GM12874 (cell line): ENCODE measurements around the gene AFDN.

Experiments
- TF ChIP-seq, protein P1 (sequence below): IDR thresholded peaks from 2 replicates; pipeline ENCODE4 v1.5.1; 2011; ENCODE audit warnings: low read depth, mild to moderate bottlenecking, control low read depth, low read length, moderate library complexity; ENCODE audit not compliant: insufficient read depth

Gene AFDN, protein sequence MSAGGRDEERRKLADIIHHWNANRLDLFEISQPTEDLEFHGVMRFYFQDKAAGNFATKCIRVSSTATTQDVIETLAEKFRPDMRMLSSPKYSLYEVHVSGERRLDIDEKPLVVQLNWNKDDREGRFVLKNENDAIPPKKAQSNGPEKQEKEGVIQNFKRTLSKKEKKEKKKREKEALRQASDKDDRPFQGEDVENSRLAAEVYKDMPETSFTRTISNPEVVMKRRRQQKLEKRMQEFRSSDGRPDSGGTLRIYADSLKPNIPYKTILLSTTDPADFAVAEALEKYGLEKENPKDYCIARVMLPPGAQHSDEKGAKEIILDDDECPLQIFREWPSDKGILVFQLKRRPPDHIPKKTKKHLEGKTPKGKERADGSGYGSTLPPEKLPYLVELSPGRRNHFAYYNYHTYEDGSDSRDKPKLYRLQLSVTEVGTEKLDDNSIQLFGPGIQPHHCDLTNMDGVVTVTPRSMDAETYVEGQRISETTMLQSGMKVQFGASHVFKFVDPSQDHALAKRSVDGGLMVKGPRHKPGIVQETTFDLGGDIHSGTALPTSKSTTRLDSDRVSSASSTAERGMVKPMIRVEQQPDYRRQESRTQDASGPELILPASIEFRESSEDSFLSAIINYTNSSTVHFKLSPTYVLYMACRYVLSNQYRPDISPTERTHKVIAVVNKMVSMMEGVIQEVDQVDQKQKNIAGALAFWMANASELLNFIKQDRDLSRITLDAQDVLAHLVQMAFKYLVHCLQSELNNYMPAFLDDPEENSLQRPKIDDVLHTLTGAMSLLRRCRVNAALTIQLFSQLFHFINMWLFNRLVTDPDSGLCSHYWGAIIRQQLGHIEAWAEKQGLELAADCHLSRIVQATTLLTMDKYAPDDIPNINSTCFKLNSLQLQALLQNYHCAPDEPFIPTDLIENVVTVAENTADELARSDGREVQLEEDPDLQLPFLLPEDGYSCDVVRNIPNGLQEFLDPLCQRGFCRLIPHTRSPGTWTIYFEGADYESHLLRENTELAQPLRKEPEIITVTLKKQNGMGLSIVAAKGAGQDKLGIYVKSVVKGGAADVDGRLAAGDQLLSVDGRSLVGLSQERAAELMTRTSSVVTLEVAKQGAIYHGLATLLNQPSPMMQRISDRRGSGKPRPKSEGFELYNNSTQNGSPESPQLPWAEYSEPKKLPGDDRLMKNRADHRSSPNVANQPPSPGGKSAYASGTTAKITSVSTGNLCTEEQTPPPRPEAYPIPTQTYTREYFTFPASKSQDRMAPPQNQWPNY (N-terminal part only)

DNA sequence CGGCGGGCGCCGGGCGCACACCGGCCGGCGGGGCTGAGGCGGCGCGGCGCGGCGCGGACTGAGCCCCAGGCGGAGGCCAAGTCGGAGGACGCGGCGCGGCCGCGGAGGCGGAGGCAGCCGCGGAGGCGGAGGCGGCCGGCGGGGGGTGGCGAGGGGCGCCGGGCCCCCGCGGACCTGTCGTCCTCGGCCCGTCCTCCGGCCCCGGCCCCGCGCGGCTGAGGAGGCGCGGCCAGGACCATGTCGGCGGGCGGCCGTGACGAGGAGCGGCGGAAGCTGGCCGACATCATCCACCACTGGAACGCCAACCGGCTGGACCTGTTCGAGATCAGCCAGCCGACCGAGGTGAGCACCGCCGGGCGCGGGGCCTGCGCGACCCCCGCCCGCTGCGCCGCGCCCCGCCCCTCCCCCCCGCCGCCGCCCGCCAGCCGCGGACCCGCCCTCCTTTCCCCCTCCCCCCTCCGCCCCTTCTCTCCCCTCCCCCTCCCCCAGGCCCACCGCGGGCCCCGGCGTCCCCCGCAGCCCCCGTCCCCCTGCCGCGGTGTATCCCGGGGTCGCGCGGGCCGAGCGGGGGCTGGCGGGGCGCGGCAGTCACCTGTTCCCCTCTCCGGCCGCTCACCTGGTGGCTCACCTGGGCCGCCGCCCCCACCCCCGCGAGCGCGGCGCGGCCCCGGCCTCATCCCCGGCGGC lies at the start of gene AFDN:
Gene AFDN (plus strand): TSS at position 16 of the 687 bp plus-strand sequence. CDS start 222 bp downstream, at position 238.
- TF ChIP-seq, protein P1, sequence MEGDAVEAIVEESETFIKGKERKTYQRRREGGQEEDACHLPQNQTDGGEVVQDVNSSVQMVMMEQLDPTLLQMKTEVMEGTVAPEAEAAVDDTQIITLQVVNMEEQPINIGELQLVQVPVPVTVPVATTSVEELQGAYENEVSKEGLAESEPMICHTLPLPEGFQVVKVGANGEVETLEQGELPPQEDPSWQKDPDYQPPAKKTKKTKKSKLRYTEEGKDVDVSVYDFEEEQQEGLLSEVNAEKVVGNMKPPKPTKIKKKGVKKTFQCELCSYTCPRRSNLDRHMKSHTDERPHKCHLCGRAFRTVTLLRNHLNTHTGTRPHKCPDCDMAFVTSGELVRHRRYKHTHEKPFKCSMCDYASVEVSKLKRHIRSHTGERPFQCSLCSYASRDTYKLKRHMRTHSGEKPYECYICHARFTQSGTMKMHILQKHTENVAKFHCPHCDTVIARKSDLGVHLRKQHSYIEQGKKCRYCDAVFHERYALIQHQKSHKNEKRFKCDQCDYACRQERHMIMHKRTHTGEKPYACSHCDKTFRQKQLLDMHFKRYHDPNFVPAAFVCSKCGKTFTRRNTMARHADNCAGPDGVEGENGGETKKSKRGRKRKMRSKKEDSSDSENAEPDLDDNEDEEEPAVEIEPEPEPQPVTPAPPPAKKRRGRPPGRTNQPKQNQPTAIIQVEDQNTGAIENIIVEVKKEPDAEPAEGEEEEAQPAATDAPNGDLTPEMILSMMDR = no peak

DNA sequence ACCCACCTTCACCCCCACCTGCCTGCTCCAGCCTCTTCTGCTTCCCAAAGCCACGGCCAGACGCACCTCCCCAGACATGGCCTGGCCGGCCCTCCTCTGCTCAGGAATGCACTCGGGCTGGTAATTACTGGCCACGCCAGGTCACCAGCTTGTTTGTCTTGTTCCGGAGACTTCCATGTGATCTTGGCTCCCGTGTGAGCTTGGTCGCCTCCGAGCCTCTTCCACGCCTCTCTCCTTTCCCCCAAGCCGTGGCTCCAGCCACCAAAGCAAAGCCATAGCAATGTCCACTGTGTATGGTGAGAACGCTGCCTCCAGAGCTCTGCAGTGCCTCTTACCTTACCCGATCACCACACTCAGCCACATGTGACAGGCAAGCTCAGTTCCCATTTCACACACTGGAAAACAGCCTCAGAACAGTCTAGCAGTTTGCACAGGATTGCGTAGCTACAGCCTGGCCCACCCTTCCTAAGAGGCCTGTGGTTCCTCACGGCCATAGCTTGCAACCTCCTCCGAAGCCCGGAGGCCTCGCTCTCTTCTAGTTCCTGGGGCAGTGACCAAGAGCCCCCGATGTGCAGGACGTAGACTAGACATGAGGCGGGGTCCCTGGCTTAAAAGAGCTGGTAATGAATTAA lies 48.1 kb upstream of the AFDN start:
- TF ChIP-seq, protein P1 = no peak

GRCh38 chr6:167779129-167779992 lies 47.4 kb upstream of the AFDN start:
- TF ChIP-seq, protein P1 = no peak

- TF ChIP-seq, protein P1 = no peak
Measured at GRCh38 chr6:167779993-167780655, 46.6 kb upstream of the AFDN start.

GRCh38 chr6:167781066-167781767 lies 45.5 kb upstream of the AFDN start:
- TF ChIP-seq, protein P1 = no peak
